Neural progenitor cell (in vitro differentiated cells): ENCODE measurements around the gene RNF38. TPM values are rescaled to one million over a fixed set of nuclear protein-coding genes. Genes with fewer than 3 reads are reported as not detected.
"Not testable (repeated sequence)": the region's sequence is repeated elsewhere in the genome, so short reads cannot be mapped to it uniquely, and the experiment has no call there.

Source experiments
- DNase-seq: peaks from one replicate; pipeline ENCODE4 v3.0.0-alpha.2; 2016; ENCODE audit warnings: low spot score
- H2AFZ ChIP-seq: fragments of 200-600 bp; sonication (generic); replicated peaks from 2 replicates; pipeline ENCODE4 v1.6.1; 2016; ENCODE audit warnings: antibody characterized with exemption
- H3F3A ChIP-seq: fragments of 200-600 bp; sonication (generic); 2 replicates; pipeline ENCODE4 v1.6.1; 2016; ENCODE audit warnings: antibody characterized with exemption, low read depth
- H3K27ac ChIP-seq: fragments of 200-600 bp; sonication (generic); 2 replicates; pipeline ENCODE4 v1.5.1; 2016; ENCODE audit warnings: mild to moderate bottlenecking
- H3K27me3 ChIP-seq: fragments of 200-600 bp; sonication (generic); 2 replicates; pipeline ENCODE4 v1.6.1; 2016; ENCODE audit warnings: mild to moderate bottlenecking, moderate library complexity
- H3K36me3 ChIP-seq: fragments of 200-600 bp; sonication (generic); 2 replicates; pipeline ENCODE4 v1.5.1; 2016
- H3K4me1 ChIP-seq: fragments of 200-600 bp; sonication (generic); 2 replicates; pipeline ENCODE4 v1.6.1; 2016; ENCODE audit warnings: mixed run types
- H3K4me2 ChIP-seq: fragments of 200-600 bp; sonication (generic); 2 replicates; pipeline ENCODE4 v1.6.1; 2016
- H3K4me3 ChIP-seq: fragments of 200-600 bp; sonication (generic); 2 replicates; pipeline ENCODE4 v1.5.1; 2016
- H3K79me2 ChIP-seq: fragments of 200-600 bp; sonication (generic); 2 replicates; pipeline ENCODE4 v1.6.1; 2016; ENCODE audit warnings: low read depth
- H3K9ac ChIP-seq: fragments of 200-600 bp; sonication (generic); 2 replicates; pipeline ENCODE4 v1.6.1; 2016
- H3K9me3 ChIP-seq: fragments of 200-600 bp; sonication (generic); 2 replicates; pipeline ENCODE4 v1.5.1; 2016; ENCODE audit warnings: low read depth
- H4K20me1 ChIP-seq: fragments of 200-600 bp; sonication (generic); 2 replicates; pipeline ENCODE4 v1.6.1; 2016; ENCODE audit warnings: low read depth
- H3K27ac Mint-ChIP-seq: 3 replicates; pipeline ENCODE4 v1.8.0; 2021; ENCODE audit warnings: mixed read lengths
- H3K27me3 Mint-ChIP-seq: 2 replicates; pipeline ENCODE4 v1.8.0; 2022; ENCODE audit warnings: low read depth, mild to moderate bottlenecking, inconsistent platforms, moderate library complexity, mixed read lengths; ENCODE audit not compliant: insufficient read depth
- H3K36me3 Mint-ChIP-seq: 3 replicates; pipeline ENCODE4 v1.8.0; 2021; ENCODE audit warnings: mixed read lengths
- H3K4me1 Mint-ChIP-seq: 3 replicates; pipeline ENCODE4 v1.8.0; 2021; ENCODE audit warnings: mixed read lengths
- H3K4me3 Mint-ChIP-seq: 3 replicates; pipeline ENCODE4 v1.8.0; 2021; ENCODE audit warnings: mild to moderate bottlenecking, moderate library complexity, mixed read lengths
- H3K9me3 Mint-ChIP-seq: 3 replicates; pipeline ENCODE4 v1.8.0; 2020; ENCODE audit warnings: mixed read lengths
- CTCF ChIP-seq: fragments of 200-600 bp; sonication (generic); IDR thresholded peaks from 2 replicates; pipeline ENCODE4 v1.5.1; 2017; ENCODE audit warnings: antibody characterized with exemption, mild to moderate bottlenecking
- EZH2 ChIP-seq: fragments of 200-600 bp; sonication (generic); IDR thresholded peaks from 2 replicates; pipeline ENCODE4 v1.6.1; 2017; ENCODE audit warnings: antibody characterized with exemption, mild to moderate bottlenecking, moderate library complexity
- EZH2phosphoT487 ChIP-seq: fragments of 200-600 bp; sonication (generic); IDR thresholded peaks from 2 replicates; pipeline ENCODE4 v1.6.1; 2017; ENCODE audit warnings: antibody characterized with exemption
- total RNA-seq: library from RNA; depleted of rRNA; stranded (reverse); fragments of >200 nt; gene quantifications from 2 replicates; pipeline ENCODE4 v1.2.3, GENCODE V29; 2015; ENCODE audit warnings: low replicate concordance

Gene RNF38
- total RNA-seq, 1 donor from 2014 or later, result 63.8 TPM

- H3K27me3 Mint-ChIP-seq, result no peaks in the 10 kb centered on the region
- Histone ChIP-seq H3K9ac (no peak overlapping the region), H3K79me2 (peaks cover 90% of the 10 kb centered on the region), H2AFZ (no peak overlapping the region), H3K4me3 (no peak overlapping the region), H3K27me3 (no peaks in the 10 kb centered on the region), H3K9me3 (no peaks in the 10 kb centered on the region), H3F3A (peaks cover 25% of the 10 kb centered on the region), H3K36me3 (no peaks in the 10 kb centered on the region), H4K20me1 (peaks cover 81% of the 10 kb centered on the region), H3K4me2 (no peak overlapping the region), H3K27ac (peak overlapping the region; percentile 11), H3K4me1 (peaks cover 30% of the 10 kb centered on the region)
- H3K4me1 Mint-ChIP-seq, result peaks cover 26% of the 10 kb centered on the region
- H3K9me3 Mint-ChIP-seq, result no peaks in the 10 kb centered on the region
- TF ChIP-seq CTCF, result no peak
- TF ChIP-seq EZH2, result no peak
- no peak for TF ChIP-seq EZH2phosphoT487
- H3K27ac Mint-ChIP-seq, result no peak overlapping the region
- H3K36me3 Mint-ChIP-seq, result peaks cover 24% of the 10 kb centered on the region
- DNase-seq, result no peak
- no peak overlapping the region for H3K4me3 Mint-ChIP-seq
Observed at GRCh38 chr9:36396985-36397384, 3.1 kb downstream of the RNF38 start.

GRCh38 chr9:36392489-36392888 is 7.6 kb downstream of the RNF38 start:
- H3K27ac Mint-ChIP-seq, result no peak overlapping the region
- no peaks in the 10 kb centered on the region for H3K9me3 Mint-ChIP-seq
- no peak for DNase-seq
- TF ChIP-seq EZH2 (no peak), CTCF (no peak), EZH2phosphoT487 (no peak)
- Histone ChIP-seq H3K9ac (no peak overlapping the region), H3K4me2 (no peak overlapping the region), H2AFZ (no peak overlapping the region), H3K27ac (peak overlapping the region; percentile 2), H3K4me1 (peaks cover 36% of the 10 kb centered on the region), H4K20me1 (peaks cover 100% of the 10 kb centered on the region), H3F3A (peaks cover 7% of the 10 kb centered on the region), H3K9me3 (no peaks in the 10 kb centered on the region), H3K36me3 (peaks cover 6% of the 10 kb centered on the region), H3K4me3 (no peak overlapping the region), H3K27me3 (no peaks in the 10 kb centered on the region), H3K79me2 (peaks cover 100% of the 10 kb centered on the region)
- no peak overlapping the region for H3K4me3 Mint-ChIP-seq
- H3K36me3 Mint-ChIP-seq, result peaks cover 41% of the 10 kb centered on the region
- H3K27me3 Mint-ChIP-seq, result no peaks in the 10 kb centered on the region
- H3K4me1 Mint-ChIP-seq, result peaks cover 8% of the 10 kb centered on the region

GRCh38 chr9:36389590-36389989 is 10.5 kb downstream of the RNF38 start:
- Mint-ChIP-seq H3K27ac (no peak overlapping the region), H3K27me3 (no peaks in the 10 kb centered on the region), H3K4me1 (no peaks in the 10 kb centered on the region), H3K36me3 (peaks cover 39% of the 10 kb centered on the region), H3K4me3 (no peak overlapping the region), H3K9me3 (no peaks in the 10 kb centered on the region)
- no peak for TF ChIP-seq EZH2phosphoT487
- TF ChIP-seq CTCF, result no peak
- no peak for TF ChIP-seq EZH2
- Histone ChIP-seq H3K9ac (no peak overlapping the region), H3K36me3 (peaks cover 6% of the 10 kb centered on the region), H4K20me1 (peaks cover 98% of the 10 kb centered on the region), H3K9me3 (no peaks in the 10 kb centered on the region), H3K27ac (no peak overlapping the region), H3K4me1 (peaks cover 36% of the 10 kb centered on the region), H3K4me2 (peak overlapping the region; percentile 12), H3F3A (peaks cover 7% of the 10 kb centered on the region), H3K4me3 (no peak overlapping the region), H3K79me2 (peaks cover 100% of the 10 kb centered on the region), H2AFZ (no peak overlapping the region), H3K27me3 (no peaks in the 10 kb centered on the region)
- no peak for DNase-seq

- H3K27ac Mint-ChIP-seq, H3K27me3 Mint-ChIP-seq, H3K27me3 ChIP-seq, H3K9me3 ChIP-seq, H3K4me1 Mint-ChIP-seq, H3F3A ChIP-seq, H3K9ac ChIP-seq, H3K9me3 Mint-ChIP-seq, DNase-seq, H3K27ac ChIP-seq, H3K4me3 Mint-ChIP-seq, H2AFZ ChIP-seq, H3K36me3 ChIP-seq, H3K4me3 ChIP-seq, H3K4me2 ChIP-seq: not testable (repeated sequence)
- peaks cover 100% of the 10 kb centered on the region for H3K79me2 ChIP-seq
- peaks cover 98% of the 10 kb centered on the region for H4K20me1 ChIP-seq
- H3K4me1 ChIP-seq, result peaks cover 42% of the 10 kb centered on the region
- peaks cover 33% of the 10 kb centered on the region for H3K36me3 Mint-ChIP-seq
Observed at GRCh38 chr9:36386396-36386965, 13.6 kb downstream of the RNF38 start.
